Hematopoietic multipotent progenitor cell treated with erythropoietin and hydrocortisone succinate and interleukin-3 and kit ligand, for 6 days (in vitro differentiated cells): ENCODE data around the gene POU6F2.
A peak's percentile ranks its signal among the peaks of the same experiment; 100 is the strongest.

Source experiments
- DNase-seq: peaks from one replicate; pipeline ENCODE4 v3.0.0-alpha.2; 2015

The POU6F2 gene

DNA sequence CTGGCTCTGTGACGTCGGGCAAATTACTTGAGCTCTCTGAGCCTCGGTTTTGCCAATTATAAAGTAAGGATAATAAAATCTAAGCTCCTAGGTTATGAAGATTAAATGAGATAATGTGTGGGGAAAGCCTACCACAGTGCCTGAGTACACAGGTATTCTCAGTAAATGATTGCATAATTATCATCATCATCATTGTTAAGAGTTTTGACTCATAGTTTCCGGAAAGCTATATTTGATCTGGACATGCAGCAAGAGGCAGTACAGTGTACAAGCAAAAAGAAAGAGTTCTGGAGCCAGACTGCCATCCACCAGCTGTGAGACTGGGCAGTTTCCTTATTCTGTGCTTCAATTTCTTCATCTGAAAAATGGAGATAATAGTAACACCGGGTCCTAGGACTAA, 432.9 kb downstream of the POU6F2 start:
- no peak for DNase-seq

DNA sequence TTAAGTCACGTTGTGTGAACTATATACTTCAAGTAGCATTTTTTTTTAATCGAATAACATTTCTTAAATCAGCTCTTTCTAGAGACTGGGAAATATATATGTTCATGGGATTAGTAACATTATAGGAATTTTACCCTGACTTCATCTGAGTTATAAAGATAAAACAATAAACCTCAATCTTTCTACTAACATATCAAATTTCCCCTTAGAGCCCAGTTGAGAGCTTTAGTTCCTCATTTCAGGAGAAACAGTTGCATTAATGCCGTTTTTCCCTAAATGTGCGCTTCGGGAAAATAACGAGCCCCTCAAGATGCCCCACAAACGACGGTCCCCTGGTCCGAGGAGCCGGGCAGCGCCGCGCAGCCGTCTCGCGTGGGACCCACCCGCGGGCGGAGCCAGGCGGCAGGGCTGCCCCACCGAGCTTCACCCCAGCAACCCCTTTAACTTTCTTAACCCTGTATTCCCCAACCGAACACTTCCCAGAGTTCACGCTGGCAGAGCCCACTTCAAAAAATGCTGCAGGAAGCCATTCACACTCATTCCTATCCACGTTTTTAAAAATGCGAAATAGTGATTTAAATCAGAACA, 436.0 kb downstream of the POU6F2 start:
- no peak for DNase-seq

DNA sequence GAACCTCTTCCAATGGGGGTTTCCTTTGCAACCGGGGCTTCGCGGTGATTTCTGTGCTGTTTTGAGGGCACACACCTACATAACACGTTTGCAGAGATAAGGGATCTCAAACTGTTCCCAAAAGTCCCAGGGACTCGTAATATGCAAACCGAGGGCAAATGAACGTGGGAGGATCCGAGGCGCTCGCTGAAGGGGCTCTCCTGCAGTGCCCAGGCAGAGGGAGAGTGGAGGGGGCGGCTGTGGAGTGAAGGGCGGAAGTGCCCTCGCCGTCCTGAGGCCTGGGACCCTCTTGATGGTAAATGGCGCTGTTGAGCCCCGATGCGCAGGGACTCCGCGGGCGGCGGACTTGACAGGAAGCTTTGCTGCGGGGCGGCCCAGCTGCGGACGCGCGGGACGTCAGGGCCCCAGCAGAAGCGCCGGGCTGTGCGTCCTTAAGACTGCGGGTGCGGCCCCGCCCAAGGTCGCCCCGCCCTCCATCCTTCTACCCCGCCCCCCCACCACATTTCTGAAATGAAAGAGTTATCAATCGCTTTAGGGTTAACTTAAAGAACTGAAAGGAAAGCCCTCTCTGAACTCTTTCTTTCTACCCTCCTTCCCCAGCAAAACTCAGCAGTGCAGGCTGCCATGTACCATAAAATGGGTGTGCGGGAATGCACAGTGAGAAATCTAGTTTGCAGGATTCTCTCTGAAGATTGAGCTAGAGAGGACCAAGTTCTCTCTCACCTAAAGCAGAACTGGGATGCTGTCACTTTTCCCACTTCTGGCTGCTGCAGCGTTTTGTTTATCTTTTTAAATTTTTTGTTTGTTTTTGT, 436.7 kb downstream of the POU6F2 start:
- peak; percentile 56 for DNase-seq

DNA sequence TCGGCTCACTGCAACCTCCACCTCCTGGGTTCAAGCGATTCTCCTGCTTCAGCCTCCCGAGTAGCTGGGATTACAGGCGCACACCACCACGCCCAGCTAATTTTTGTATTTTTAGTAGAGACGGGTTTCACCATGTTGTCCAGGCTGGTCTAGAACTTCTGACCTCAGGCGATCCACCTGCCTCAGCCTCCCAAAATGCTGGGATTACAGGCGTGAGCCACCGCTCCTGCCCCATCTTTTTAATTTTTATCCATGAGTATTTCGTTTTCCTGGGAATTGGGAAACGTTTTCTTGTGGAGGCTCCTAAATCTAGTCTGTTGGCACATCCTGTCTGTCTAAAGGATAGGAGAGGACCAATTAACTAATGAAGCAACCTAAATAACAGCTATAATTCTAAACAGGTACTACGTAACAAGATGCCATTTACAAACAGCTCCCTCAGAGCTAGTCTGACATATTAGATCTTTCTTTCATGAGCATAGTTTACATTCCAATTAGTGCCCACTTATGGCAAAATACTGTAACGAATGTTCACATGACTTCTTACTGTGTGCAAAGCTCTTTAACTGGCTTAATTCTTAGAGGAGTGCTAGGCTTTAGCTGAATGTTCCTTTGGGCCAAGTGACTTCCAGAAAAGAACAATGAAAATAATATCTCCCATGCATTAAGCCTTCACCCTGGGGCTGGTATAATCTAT, 437.5 kb downstream of the POU6F2 start:
- DNase-seq: no peak

DNA sequence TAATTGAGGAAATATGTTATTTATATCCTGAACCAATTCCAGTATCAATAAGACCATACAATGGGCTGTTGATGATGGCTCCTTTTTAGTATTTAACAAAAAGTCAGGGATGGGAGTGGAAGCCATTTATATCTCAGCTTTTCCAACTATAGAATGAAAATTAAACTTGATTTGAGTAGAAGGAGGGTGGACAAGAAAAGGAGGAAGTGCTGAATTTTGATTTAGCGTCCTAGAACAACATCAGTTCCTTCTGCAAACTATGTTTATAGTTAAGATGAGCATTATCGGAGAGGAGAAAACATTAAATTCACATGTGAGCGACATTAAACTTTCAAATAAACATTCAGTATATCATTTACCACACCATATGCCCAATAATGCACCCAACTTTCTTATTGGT, 439.2 kb downstream of the POU6F2 start:
- no peak for DNase-seq

DNA sequence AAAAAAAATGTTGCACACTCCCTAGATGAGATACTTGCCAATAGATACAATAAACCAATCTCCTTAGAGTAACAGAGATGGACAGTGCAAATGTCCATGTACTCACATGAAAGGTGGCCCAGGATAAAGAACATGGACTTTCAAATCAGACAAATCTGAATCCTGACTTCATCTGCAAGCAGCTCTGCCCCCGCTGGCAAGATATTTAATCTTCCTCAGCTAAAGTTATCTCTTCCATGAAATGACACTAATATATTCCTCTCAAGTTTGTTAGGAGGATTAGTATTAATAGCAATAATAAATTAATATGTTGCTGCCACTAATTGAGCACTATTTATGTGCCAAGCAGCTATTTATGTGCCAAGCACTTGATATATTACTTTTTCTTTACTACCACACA, 439.9 kb downstream of the POU6F2 start:
- no peak for DNase-seq

DNA sequence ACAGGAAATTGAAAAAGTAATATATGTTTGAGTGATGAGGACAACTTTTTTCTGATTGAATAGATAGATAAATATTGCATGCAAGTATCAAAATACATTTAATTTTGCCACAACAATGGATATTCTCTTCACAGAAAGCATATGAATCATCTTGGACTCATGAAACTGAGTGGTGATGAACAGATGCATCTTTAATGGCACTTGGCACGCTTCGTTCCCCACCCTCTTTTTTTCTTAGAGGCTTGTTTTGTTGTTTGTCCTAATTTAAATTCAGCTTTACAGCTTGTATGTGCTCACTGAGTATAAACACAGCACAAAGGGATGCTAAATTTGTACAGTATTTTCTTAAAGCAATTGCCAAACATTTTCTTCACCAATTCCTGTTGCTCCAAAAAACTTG, 443.5 kb downstream of the POU6F2 start:
- no peak for DNase-seq

DNA sequence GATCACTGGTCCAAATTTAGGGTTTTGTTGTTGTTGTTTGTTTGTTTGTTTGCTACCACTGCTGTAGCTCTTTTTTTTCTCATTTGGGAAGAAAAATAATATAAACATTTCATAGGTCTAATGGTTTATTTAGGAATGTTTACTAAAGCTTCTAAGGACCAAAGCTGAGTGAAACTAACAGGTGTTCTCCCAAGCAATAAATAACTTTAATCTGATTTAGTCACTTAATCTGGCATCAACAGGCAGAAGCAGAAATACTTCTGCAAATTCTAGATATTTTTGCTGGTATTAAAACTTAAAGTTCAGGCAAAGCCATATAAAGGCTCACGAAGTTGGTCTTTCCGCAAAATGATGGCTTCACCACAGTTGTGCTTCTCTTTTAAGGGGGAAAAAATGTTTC, 444.0 kb downstream of the POU6F2 start:
- DNase-seq: no peak

DNA sequence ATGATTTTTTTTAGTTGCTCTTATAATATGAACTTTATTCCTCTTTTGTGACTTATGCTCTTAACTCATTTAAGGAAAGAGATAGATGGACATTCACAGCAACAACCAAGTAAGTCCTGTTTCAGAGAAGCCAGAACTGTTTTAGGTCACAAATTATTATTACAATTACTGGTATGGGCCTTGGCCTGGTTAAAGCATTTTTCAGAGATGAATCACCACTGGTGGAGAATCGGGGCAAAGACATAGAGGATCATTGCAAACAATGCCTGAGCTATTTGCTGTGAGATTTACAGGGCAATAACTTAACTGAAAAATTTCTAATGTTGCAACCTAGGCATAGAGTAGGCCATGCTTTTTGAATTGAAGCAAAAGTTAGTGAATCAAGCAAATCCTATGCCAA, 450.5 kb downstream of the POU6F2 start:
- no peak for DNase-seq

DNA sequence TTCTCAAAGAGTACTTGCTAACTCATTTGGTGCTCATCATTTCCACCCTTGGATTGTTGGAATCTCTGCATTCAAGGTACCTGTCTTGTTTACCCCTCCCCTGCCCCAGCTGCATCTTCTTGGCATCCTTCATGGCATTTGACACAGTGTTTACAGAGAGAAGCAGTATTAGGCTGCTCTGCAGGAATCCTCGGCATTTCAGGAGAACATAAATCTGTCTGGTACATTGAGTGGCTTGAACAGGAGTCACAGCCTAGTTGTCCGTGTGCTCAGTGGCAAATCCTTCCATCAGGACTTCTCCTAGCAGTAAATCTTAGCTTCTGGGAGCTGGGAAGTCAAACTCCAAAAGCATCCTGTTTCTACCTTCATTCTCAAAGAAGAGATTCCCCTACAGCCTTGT, 451.7 kb downstream of the POU6F2 start:
- DNase-seq: no peak

DNA sequence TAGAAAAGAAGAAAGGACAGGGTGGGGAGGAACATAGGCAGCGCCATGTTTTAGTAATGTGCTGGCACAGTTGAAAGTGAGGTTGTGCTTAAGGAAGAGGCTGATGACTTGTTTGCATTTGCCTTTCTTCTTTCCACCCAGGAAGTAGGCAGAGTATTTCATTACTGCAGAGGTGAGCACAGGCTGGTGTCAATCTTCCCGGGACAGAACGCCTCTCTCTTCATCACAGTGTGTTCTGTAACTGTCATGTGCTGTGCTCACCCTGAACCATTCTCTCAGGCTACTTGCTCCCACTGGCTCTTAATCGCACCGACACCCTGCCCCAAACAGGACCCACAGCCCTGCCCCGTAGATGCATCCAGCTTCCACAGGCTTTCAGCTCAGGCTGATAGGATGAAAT, 452.7 kb downstream of the POU6F2 start:
- DNase-seq: no peak

DNA sequence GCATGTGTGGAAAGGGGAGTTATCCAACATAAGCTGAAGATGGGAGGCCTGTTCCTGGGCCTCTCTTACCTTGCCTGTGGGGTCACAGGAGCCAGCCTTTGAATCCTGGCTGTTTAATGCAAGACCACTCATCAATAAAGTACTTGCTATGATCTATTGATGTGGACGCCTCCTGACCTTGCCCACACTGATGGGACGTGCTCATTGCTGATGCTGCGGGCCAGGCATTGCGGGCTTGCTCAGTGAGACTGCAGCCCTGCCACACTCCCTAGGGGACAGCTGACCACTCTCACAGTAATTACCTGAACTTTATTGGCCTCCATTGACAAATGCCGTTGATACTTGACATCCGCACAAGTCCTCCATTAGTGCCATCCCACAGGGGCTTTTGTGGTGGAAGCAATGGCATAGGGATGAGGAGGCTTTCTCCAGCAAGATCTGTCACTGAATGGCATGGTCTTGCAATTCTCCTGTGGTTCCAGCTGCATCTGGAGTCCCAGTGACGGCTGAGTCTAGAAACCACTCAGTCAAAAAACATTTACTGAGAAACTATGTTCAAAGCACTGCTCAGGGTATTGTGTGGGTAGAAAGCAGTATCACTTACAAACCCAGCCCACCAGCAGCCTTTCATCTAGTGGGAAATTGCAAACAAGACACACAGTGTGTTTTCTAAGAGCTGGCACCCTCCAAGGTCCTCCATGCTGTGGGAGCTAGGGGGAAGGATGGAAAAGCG, 453.4 kb downstream of the POU6F2 start:
- DNase-seq: no peak

DNA sequence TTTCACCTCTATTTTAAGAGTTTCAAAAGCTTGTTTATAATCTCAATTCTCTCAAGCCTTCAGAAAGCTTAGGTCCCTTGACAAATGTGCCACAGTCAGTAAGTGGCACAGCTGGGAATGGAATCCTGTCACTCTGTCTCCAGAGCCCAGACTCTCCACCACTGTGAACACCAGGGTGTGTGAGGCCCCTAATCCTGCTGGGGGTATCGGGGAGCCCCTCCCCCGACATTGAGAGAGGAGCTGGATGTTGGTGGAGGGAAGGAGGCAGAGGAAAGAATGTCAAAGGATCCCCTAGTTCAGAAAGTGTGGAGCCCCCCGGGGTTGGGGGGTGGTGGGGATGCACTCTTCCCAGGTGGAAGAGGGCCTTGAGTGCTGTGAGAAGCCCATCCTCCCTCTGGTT, 454.7 kb downstream of the POU6F2 start:
- DNase-seq: no peak

DNA sequence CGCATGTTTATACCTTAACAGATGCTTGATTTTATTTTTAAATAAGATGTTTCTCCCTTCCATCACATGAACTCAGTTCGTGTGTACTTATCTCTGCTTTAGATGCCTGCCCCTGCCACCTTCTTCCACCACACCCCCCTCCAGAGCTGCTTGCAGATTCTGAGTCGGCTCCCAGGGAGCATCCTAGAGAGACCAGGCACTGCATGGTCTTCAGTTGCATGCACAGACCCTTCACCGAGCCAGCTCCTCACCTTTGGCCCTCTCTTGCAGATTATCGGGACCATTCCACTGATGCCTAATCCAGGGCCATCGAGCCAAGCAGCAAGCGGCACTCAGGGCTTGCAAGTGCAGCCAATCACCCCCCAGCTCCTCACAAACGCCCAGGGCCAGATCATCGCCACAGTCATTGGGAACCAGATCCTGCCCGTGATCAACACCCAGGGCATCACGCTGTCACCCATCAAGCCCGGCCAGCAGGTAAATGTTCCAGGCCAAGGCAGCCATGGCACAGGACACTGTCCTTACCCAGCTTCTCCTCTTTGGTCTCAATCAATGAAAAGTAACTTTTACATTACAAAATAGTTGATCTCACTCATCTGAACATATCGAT, 455.2 kb downstream of the POU6F2 start:
- no peak for DNase-seq

DNA sequence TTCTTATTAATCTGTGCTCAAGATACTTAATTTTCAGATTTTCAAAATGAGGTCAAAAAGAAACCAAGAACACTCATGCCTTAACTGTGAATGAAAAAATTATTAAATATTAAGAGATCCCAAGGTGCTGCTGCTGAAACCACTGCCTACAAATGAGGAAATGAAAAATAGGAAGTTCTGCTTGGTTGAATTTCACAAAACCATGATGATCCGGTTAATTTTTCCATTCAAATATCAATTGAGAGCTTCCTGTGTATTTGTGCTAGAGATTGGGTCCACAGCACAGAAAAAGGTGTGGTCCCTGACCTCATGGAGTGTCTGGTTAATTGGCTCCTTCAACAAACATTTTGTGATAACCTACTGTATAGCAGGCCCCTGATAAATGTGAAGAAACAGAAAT, 455.8 kb downstream of the POU6F2 start:
- DNase-seq: peak; percentile 8

DNA sequence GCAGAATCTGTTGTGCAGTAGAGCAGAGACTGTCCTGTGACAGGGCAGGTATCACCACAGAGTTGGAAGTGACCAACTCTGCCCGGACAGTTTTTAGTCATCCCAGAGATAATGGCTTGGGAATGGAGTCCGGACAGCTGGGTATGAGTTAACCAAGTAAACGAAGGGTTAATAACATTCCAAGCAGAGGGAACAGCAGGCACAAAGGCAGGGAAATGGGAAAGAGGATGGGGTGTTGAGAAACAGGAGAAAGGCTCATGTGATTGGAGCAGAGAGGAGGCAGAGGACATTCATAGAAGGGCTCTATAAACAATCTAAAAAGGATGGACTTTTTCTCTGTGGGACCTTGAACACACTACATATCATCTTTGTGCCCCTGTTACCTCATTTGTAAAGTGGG, 456.3 kb downstream of the POU6F2 start:
- DNase-seq: no peak

DNA sequence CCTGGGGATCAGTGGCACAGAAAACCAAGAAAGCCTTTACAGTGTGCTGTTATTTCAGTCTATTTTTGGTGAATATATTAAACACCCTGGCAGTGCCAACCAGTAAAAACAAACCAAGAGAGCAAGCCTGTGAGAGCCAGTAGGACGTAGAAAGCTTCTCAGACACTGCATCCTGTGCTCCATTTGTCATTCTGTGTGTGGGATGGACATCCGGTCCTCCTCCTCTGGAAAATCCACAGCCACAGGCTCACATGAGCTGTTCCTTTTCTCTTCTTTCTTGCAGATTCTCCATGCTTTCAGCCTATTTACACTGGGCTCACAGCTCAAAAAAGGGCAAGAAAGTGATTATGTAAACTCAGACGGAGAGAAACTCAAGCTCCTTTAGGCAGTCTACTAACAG, 468.8 kb downstream of the POU6F2 start:
- no peak for DNase-seq

DNA sequence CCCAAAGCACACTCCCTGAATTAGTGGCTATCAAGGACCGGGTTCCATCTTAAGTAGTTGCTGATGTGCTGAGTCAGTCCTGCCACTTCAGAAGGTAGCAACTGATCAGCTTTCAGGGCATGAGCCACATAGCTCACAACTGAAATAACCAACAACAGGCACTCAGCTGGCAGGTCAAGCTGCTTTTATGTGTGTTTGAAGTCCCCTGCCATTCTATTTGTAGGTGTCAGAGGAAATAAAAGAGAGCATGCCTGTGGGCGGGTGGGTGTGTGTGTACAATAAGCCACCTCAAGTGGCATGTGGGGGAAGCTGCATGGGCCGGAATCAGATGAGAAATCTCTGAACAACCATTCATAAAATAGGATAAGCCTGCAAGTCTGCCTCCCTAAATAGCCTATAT, 474.2 kb downstream of the POU6F2 start:
- DNase-seq: no peak

DNA sequence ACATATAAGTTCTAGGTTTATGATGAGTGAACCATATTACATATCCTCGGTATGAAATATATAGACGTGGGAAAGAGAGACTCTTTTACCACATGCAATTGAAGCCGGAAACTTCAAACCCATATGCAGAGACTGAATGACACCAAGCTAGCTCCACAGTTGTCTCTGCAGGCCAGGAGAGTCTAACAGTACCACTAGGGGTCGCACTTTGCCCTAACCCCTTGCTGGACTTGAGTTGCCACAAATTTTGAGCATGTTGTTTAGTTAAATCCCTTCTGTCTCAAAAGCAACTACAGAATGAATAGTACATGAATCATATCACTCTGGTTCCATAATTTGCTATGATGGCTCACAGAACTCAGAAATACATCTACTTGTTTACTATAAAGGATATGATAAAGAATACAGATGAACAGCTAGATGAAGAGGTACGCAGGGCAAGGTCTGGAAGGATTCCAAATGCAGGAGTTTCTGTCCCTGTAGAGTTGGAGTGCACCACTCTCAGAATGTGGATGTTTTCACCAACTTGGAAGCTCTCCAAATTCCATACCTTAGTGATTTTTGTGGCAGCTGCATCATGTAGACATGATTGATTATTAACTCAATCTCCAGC, 476.1 kb downstream of the POU6F2 start:
- DNase-seq: peak; percentile 87

DNA sequence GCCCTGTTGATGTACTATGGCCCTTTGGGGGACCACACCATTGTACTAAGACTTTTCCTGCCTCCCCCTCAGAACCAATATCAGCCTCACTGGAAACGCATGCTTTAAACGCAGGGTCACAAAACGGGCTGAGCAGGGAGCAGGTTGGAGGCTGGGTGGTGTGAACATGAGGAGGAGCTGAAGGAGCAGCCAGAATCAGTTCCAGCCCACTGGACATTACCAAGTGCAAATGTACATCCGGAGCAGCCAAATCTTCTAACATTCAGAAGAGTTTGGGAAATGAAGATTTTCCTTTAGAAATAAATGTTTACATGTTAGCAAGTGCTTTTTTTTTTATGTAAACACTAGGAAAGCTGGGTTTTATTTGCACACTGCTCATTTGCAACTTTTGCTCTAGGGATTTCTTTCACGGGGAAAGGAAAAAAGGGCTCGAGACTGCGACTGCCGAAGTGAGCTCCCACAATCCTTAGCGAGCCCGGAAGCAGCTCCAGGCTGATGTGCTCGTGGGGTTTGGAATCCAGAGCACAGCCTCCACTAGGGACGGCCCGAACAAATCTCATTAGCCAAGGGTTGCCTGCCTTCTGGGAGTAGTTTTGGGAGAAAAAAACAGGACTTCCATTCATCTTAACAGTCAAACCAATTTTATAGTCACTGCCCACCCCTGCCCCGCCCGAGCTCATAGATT, 480.5 kb downstream of the POU6F2 start:
- no peak for DNase-seq

DNA sequence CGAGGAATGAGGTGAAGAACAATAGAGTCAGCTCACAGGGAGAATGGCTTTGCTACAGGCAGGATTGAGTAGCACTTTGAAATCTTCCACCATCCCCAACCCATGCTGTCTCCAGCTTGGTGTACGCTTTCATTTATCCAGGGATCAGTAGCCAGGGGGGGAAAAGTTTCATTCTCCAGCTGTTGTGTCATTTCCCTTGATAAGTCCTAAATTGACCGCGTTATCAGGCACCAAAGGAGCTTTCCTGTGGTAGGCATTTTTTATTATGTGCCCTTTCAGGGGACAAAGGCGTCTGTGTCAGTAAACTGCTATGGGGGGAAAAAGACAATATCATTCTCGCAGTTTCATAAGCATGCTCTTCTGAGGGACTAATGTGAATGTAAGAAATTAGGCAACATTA, 481.9 kb downstream of the POU6F2 start:
- peak; percentile 69 for DNase-seq

DNA sequence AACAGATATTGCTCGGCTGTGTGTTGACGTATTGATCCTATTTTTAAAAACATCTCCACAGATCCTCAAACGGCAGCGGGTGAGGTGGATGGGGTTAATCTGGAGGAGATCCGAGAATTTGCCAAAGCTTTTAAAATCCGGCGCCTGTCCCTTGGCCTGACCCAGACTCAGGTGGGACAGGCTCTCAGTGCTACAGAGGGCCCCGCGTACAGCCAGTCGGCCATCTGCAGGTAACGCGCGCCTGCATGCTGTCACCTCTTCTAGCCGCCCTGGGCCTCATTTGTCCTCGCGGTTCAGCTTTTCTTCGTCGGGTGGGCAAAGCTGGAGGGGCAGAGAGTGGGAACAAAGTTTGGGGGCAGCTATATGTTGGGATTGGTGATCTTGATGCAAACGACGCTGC, 482.8 kb downstream of the POU6F2 start:
- DNase-seq: no peak
